ENCODE measurements around the gene HS2ST1. TPM values are rescaled to one million over a fixed set of nuclear protein-coding genes. Genes with fewer than 3 reads are reported as not detected.

The HS2ST1 gene
- polyA plus RNA-seq = 13.2 and 14.2 TPM in 2 replicates

GRCh38 chr1:86914601-86914997 lies at the start of gene HS2ST1:
HS2ST1 (plus strand) TSS chr1:86914635.

GRCh38 chr1:86913896-86914600 lies 387 bp upstream of the HS2ST1 start, which contains the start of gene SELENOF:
SELENOF (minus strand) TSS chr1:86914126; CDS start chr1:86914111, 15 bp downstream.

Other genes starting within 250 kb of the HS2ST1 start
- 25.3 and 26.6 TPM in 2 replicates for gene SH3GLB1, start 210.1 kb upstream of the HS2ST1 start, polyA plus RNA-seq
- gene SELENOF, start 509 bp upstream of the HS2ST1 start, polyA plus RNA-seq = 364 and 518 TPM in 2 replicates

Data from Purkinje cell (primary cell).